ENCODE measurements around the gene KIDINS220. TPM values are rescaled to one million over a fixed set of nuclear protein-coding genes. Genes with fewer than 3 reads are reported as not detected.
A peak's percentile ranks its signal among the peaks of the same experiment; 100 is the strongest.

Gene KIDINS220
- total and polyA plus RNA-seq, 2 of the 13 experiments (the other 11 are each of a cell fraction or from before 2014, with no cell fraction given) = 25.2 to 32.3 TPM

DNA sequence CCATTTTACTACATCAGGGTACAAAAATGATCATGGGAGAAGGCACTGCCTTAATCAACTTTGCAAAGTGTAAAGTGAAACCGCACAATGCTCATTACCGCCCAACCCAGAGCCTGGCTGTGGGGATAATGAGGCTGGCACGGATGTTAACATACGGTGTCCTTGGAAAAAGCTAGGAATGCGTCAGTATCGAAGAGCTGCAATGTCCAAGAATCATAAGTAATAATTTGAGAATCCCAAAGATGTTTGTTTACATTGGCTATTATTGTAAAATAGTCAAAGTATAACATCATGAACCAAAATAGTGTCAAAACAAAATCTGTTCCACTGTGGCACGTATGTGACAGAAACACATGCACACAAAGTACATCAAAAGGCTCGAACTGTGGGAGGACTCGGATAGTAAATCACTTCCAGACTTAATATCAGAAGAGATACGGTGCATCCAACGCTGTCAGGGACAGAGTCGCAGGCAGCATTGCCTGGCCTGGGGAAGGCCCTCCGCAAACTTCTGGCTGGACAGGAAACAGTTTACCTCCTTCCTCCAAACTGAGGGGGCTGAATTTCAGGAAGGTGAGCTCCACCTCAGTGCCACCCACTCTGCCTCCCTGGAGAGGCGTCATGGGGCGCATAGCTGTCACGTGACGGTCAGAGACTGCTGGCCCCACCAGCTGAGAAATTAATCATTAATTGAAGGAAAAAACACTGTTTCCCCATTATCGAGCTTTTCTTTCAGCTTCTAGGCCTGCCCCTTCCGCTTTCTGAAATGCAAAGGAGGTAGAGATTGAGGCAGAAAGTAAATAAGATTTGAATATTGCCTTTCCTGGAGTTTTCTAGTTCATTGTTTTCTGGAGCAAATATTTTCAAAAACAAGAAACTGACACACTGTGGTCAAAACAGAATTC is 157.3 kb downstream of the KIDINS220 start (continued):
- TF ChIP-seq, protein P1, sequence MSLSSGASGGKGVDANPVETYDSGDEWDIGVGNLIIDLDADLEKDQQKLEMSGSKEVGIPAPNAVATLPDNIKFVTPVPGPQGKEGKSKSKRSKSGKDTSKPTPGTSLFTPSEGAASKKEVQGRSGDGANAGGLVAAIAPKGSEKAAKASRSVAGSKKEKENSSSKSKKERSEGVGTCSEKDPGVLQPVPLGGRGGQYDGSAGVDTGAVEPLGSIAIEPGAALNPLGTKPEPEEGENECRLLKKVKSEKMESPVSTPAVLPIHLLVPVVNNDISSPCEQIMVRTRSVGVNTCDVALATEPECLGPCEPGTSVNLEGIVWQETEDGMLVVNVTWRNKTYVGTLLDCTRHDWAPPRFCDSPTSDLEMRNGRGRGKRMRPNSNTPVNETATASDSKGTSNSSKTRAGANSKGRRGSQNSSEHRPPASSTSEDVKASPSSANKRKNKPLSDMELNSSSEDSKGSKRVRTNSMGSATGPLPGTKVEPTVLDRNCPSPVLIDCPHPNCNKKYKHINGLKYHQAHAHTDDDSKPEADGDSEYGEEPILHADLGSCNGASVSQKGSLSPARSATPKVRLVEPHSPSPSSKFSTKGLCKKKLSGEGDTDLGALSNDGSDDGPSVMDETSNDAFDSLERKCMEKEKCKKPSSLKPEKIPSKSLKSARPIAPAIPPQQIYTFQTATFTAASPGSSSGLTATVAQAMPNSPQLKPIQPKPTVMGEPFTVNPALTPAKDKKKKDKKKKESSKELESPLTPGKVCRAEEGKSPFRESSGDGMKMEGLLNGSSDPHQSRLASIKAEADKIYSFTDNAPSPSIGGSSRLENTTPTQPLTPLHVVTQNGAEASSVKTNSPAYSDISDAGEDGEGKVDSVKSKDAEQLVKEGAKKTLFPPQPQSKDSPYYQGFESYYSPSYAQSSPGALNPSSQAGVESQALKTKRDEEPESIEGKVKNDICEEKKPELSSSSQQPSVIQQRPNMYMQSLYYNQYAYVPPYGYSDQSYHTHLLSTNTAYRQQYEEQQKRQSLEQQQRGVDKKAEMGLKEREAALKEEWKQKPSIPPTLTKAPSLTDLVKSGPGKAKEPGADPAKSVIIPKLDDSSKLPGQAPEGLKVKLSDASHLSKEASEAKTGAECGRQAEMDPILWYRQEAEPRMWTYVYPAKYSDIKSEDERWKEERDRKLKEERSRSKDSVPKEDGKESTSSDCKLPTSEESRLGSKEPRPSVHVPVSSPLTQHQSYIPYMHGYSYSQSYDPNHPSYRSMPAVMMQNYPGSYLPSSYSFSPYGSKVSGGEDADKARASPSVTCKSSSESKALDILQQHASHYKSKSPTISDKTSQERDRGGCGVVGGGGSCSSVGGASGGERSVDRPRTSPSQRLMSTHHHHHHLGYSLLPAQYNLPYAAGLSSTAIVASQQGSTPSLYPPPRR (CRISPR knock-in tag; IDR thresholded peaks at IDR 0.05; ENCODE audit: borderline replicate concordance) = peak; percentile 85; the same call in 1 of the 2 replicates
- peak; percentile 77 for TF ChIP-seq GABPB1 (CRISPR knock-in tag; IDR thresholded peaks at IDR 0.05)
- TF ChIP-seq ZNF879 (CRISPR knock-in tag; IDR thresholded peaks at IDR 0.05) = no peak
- no peak for TF ChIP-seq ZNF644 (CRISPR knock-in tag; IDR thresholded peaks at IDR 0.05; ENCODE audit: low read depth)
- TF ChIP-seq BHLHE40 (IDR thresholded peaks at IDR 0.05; ENCODE audit: low read length) = peak; percentile 98
- no peak for TF ChIP-seq ZFP1 (CRISPR knock-in tag; IDR thresholded peaks at IDR 0.05)
- TF ChIP-seq, protein P2, sequence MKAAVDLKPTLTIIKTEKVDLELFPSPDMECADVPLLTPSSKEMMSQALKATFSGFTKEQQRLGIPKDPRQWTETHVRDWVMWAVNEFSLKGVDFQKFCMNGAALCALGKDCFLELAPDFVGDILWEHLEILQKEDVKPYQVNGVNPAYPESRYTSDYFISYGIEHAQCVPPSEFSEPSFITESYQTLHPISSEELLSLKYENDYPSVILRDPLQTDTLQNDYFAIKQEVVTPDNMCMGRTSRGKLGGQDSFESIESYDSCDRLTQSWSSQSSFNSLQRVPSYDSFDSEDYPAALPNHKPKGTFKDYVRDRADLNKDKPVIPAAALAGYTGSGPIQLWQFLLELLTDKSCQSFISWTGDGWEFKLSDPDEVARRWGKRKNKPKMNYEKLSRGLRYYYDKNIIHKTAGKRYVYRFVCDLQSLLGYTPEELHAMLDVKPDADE (CRISPR knock-in tag; IDR thresholded peaks at IDR 0.05) = no peak
- no peak for TF ChIP-seq ZBTB21 (CRISPR knock-in tag; IDR thresholded peaks at IDR 0.05)
- no peak for TF ChIP-seq SSRP1 (CRISPR knock-in tag; IDR thresholded peaks at IDR 0.05)
- TF ChIP-seq, protein P3, sequence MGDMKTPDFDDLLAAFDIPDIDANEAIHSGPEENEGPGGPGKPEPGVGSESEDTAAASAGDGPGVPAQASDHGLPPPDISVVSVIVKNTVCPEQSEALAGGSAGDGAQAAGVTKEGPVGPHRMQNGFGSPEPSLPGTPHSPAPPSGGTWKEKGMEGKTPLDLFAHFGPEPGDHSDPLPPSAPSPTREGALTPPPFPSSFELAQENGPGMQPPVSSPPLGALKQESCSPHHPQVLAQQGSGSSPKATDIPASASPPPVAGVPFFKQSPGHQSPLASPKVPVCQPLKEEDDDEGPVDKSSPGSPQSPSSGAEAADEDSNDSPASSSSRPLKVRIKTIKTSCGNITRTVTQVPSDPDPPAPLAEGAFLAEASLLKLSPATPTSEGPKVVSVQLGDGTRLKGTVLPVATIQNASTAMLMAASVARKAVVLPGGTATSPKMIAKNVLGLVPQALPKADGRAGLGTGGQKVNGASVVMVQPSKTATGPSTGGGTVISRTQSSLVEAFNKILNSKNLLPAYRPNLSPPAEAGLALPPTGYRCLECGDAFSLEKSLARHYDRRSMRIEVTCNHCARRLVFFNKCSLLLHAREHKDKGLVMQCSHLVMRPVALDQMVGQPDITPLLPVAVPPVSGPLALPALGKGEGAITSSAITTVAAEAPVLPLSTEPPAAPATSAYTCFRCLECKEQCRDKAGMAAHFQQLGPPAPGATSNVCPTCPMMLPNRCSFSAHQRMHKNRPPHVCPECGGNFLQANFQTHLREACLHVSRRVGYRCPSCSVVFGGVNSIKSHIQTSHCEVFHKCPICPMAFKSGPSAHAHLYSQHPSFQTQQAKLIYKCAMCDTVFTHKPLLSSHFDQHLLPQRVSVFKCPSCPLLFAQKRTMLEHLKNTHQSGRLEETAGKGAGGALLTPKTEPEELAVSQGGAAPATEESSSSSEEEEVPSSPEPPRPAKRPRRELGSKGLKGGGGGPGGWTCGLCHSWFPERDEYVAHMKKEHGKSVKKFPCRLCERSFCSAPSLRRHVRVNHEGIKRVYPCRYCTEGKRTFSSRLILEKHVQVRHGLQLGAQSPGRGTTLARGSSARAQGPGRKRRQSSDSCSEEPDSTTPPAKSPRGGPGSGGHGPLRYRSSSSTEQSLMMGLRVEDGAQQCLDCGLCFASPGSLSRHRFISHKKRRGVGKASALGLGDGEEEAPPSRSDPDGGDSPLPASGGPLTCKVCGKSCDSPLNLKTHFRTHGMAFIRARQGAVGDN (CRISPR knock-in tag; IDR thresholded peaks at IDR 0.05) = peak; percentile 81
- TF ChIP-seq, protein P4, sequence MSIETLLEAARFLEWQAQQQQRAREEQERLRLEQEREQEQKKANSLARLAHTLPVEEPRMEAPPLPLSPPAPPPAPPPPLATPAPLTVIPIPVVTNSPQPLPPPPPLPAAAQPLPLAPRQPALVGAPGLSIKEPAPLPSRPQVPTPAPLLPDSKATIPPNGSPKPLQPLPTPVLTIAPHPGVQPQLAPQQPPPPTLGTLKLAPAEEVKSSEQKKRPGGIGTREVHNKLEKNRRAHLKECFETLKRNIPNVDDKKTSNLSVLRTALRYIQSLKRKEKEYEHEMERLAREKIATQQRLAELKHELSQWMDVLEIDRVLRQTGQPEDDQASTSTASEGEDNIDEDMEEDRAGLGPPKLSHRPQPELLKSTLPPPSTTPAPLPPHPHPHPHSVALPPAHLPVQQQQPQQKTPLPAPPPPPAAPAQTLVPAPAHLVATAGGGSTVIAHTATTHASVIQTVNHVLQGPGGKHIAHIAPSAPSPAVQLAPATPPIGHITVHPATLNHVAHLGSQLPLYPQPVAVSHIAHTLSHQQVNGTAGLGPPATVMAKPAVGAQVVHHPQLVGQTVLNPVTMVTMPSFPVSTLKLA (IDR thresholded peaks at IDR 0.05) = peak; percentile 53
- no peak for TF ChIP-seq FOXA3 (CRISPR knock-in tag; IDR thresholded peaks at IDR 0.05)
- TF ChIP-seq ZNF768 (CRISPR knock-in tag; IDR thresholded peaks at IDR 0.05) = peak; percentile 41; the same call in 1 of the 2 replicates
- TF ChIP-seq ZNF563 (CRISPR knock-in tag; IDR thresholded peaks at IDR 0.05) = peak; percentile 59; the same call in 1 of the 2 replicates
- TF ChIP-seq FOXC1 (CRISPR knock-in tag; IDR thresholded peaks at IDR 0.05; ENCODE audit: borderline replicate concordance) = peak; percentile 81; the same call in 1 of the 2 replicates
- peak; percentile 63; the same call in 1 of the 2 replicates for TF ChIP-seq ZNF792 (CRISPR knock-in tag; IDR thresholded peaks at IDR 0.05)
- TF ChIP-seq PTBP1 (IDR thresholded peaks at IDR 0.05; ENCODE audit: low read depth, low read length, poor library complexity, severe bottlenecking) = no peak
- no peak for TF ChIP-seq ZNF224 (CRISPR knock-in tag; IDR thresholded peaks at IDR 0.05)

Data from HepG2 (cell line).